Sigmoid colon (tissue), 7 donors: ENCODE results near the gene CBX2. TPM values are rescaled to one million over a fixed set of nuclear protein-coding genes. Genes with fewer than 3 reads are reported as not detected.

Experiments
- DNase-seq: peaks from one replicate; pipeline ENCODE4 v3.0.0-alpha.2; 2019
- H3K27ac ChIP-seq, 4 donors: fragments of 200-600 bp; sonication (generic); one replicate each; pipeline ENCODE4 v1.5.1; 2016 to 2019; ENCODE audit warnings: mild to moderate bottlenecking in 1 of 4
- H3K27me3 ChIP-seq, 3 donors: fragments of 200-600 bp; sonication (generic); one replicate each; pipeline ENCODE4 v1.5.1; 2019; ENCODE audit warnings: mild to moderate bottlenecking in 1 of 3
- H3K36me3 ChIP-seq, 4 donors: fragments of 200-600 bp; sonication (generic); one replicate each; pipeline ENCODE4 v1.5.1; 2016 to 2019
- H3K4me1 ChIP-seq, 4 donors: fragments of 200-600 bp; sonication (generic); one replicate each; pipeline ENCODE4 v1.5.1; 2017 to 2019
- H3K4me3 ChIP-seq, 4 donors: fragments of 200-600 bp; sonication (generic); one replicate each; pipeline ENCODE4 v1.5.1; 2017 to 2019; ENCODE audit warnings: mild to moderate bottlenecking in 2 of 4, moderate library complexity in 1 of 4
- H3K9me3 ChIP-seq, 4 donors: fragments of 200-600 bp in 3 of 4; sonication (generic) in 3 of 4; one replicate each; pipeline versions ENCODE4 v1.5.1 to v1.6.1; 2013 to 2019
- EP300 ChIP-seq, 4 donors: sonication (generic); formaldehyde crosslinking; IDR thresholded peaks; one replicate each; pipeline ENCODE4 v1.6.1; 2017; ENCODE audit warnings: antibody characterized with exemption in 4 of 4
- POLR2A ChIP-seq, 2 donors: fragments of 450-650 bp; IDR thresholded peaks; one replicate each; pipeline ENCODE4 v1.6.1; 2016; ENCODE audit warnings: antibody characterized with exemption in 2 of 2, mild to moderate bottlenecking in 2 of 2, moderate library complexity in 2 of 2
- POLR2AphosphoS5 ChIP-seq, 4 donors: sonication (generic); formaldehyde crosslinking; IDR thresholded peaks; one replicate each; pipeline ENCODE4 v1.6.1; 2017; ENCODE audit warnings: antibody characterized with exemption in 4 of 4
- WGBS, 2 donors: extraction: QIAGEN DNeasy Blood & Tissue Kit; methylation state at CpG; one replicate each; pipeline ENCODE4 v1.1.7; 2013; 5-methylcytosine and 5-hydroxymethylcytosine counted together
- intact Hi-C: fragments of 100-400 bp; cut with DNase I; formaldehyde crosslinking; loops from one replicate; pipeline ENCODE4 v1.15.1; 2023
- polyA plus RNA-seq, 3 donors: library from polyadenylated mRNA; stranded (reverse); fragments of 200-250 nt; gene quantifications; one replicate each; pipeline ENCODE4 v1.2.3, GENCODE V29; 2013
- total RNA-seq, 4 donors: library from RNA; depleted of rRNA; stranded (reverse); fragments of >200 nt; gene quantifications; one replicate each; pipeline ENCODE4 v1.1.0, GENCODE V29; 2016
- TF ChIP-seq, protein P1 (sequence below), 4 experiments: fragments of 450-650 bp in 3 of 4; fragments of 200-600 bp in 1 of 4; IDR thresholded peaks; one replicate each; pipeline ENCODE4 v1.5.1; 2016 to 2019; ENCODE audit warnings: antibody characterized with exemption in 4 of 4, mild to moderate bottlenecking in 3 of 4, moderate library complexity in 2 of 4
- donor health status: healthy with polysubstance abuse.
- donor health status: Bipolar disorder and iron deficiency.
- donor health status: healthy.

CBX2 gene
- total and polyA plus RNA-seq, 7 donors = under 0.01 to 2.0 (median 0.34) TPM; not detected in 1

DNA sequence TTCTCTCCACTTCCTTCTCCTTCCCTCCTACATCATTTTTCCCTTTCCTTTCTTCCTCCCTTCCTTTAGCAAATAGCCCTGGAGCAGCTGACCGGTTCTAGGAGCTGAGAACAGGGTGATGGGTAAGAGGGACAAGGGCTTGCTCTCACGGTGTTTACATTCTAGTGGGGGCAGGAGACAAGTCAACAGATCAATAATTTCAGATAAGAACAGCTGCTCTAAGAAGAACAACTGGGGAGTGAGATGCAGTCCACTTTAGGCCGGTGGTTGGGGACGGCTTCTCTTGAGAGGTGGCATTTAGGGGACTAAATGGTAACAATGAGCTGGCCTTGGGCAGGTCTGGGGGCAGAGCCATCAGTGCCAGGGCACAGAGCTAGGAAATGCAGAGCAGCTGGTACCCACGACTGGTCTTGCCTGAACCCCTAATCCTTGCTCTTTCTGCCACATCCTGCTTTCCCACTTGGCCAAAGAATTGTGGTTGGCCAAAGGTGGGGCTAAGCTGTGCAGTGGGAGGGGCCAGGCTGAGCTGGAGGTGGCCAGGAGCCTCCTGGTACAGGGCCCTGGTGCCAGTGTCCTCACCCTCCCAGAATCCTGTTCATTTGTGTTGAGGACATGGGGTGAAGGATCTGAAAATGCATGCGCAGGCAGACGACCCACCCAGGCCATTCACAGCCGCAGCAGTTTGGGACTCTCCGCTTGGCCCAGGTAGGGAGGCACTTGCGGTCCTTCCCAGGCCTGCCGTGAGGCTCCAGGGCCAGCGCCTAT is 43.6 kb downstream of the CBX2 start:
- TF ChIP-seq, protein P1, sequence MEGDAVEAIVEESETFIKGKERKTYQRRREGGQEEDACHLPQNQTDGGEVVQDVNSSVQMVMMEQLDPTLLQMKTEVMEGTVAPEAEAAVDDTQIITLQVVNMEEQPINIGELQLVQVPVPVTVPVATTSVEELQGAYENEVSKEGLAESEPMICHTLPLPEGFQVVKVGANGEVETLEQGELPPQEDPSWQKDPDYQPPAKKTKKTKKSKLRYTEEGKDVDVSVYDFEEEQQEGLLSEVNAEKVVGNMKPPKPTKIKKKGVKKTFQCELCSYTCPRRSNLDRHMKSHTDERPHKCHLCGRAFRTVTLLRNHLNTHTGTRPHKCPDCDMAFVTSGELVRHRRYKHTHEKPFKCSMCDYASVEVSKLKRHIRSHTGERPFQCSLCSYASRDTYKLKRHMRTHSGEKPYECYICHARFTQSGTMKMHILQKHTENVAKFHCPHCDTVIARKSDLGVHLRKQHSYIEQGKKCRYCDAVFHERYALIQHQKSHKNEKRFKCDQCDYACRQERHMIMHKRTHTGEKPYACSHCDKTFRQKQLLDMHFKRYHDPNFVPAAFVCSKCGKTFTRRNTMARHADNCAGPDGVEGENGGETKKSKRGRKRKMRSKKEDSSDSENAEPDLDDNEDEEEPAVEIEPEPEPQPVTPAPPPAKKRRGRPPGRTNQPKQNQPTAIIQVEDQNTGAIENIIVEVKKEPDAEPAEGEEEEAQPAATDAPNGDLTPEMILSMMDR (IDR thresholded peaks at IDR 0.05) = no peak
- TF ChIP-seq EP300 (IDR thresholded peaks at IDR 0.05) = no peak
- no peak for TF ChIP-seq POLR2A (IDR thresholded peaks at IDR 0.05)
- TF ChIP-seq POLR2AphosphoS5 (IDR thresholded peaks at IDR 0.05) = no peak
- 88 to 91% methylated on average over 12 of the region's 12 CpGs for WGBS, 2 donors
- intact Hi-C loops = no loop called here

DNA sequence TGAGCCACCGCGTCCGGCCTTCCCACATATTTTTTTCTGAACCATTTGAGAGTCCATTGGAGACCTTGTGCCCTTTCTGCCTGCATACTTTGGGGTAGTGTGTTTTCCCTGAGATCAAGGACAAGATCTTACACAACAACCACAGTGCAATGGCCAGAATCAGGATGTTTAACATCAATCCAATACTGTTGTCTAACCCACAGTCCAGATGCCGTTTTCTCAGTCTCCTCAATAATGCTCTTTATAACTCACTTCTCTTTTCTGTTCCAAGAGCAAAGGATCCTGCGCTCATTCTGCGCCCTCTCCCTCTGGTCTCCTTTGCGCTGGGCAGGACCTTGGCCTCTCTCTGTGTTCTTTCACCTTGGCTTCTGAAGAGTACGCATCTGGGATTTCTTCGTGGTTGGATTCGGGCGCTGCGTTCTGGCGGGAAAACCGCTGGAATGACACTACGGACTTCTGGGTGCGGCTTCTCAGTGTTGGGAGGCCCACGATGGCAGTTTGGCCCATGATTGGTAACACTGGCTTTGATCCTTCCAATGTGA is 44.7 kb downstream of the CBX2 start:
- no peak overlapping the region for H3K27ac ChIP-seq
- peaks cover 0 to 10% (median 3%) of the 10 kb centered on the region in 4 donors for H3K4me1 ChIP-seq
- H3K36me3 ChIP-seq = no peaks in the 10 kb centered on the region
- 94 to 95% methylated on average over 17 of the region's 17 CpGs for WGBS, 2 donors
- TF ChIP-seq EP300 (IDR thresholded peaks at IDR 0.05) = no peak
- TF ChIP-seq, protein P1 (IDR thresholded peaks at IDR 0.05) = no peak
- TF ChIP-seq POLR2A (IDR thresholded peaks at IDR 0.05) = no peak
- TF ChIP-seq POLR2AphosphoS5 (IDR thresholded peaks at IDR 0.05) = no peak
- H3K4me3 ChIP-seq = no peak overlapping the region
- peaks cover 0 to 21% (median 0%) of the 10 kb centered on the region in 3 donors for H3K27me3 ChIP-seq
- intact Hi-C loops = no loop called here
- DNase-seq = no peak
- H3K9me3 ChIP-seq = no peaks in the 10 kb centered on the region

More for the DNA sequence above, 43.6 kb downstream of the CBX2 start:
- no peak overlapping the region for H3K27ac ChIP-seq
- peaks cover 0 to 20% (median 4%) of the 10 kb centered on the region in 3 donors for H3K27me3 ChIP-seq
- DNase-seq = no peak
- H3K4me3 ChIP-seq = no peak overlapping the region
- H3K9me3 ChIP-seq = no peaks in the 10 kb centered on the region
- H3K36me3 ChIP-seq = no peaks in the 10 kb centered on the region
- H3K4me1 ChIP-seq = peaks cover 0 to 8% (median 3%) of the 10 kb centered on the region in 4 donors

DNA sequence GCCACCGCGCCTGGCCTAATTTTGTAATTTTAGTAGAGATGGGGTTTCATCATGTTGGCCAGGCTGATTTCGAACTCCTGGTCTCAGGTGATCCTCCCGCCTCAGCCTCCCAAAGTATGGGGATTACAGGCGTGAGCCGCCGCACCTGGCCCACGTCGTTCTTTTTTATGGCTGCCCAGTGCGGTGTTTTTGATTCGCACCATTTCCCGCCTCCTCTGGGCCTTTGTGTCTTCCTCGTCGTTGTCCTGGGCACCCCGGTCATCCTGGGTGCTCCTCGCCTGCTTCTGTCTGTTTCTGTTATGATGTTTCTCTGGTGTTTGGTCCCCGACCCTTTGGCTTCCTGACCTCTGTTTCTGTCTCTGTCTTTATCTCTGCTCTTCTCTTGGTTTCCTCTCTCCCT is 46.3 kb downstream of the CBX2 start:
- peaks cover 0 to 21% (median 0%) of the 10 kb centered on the region in 3 donors for H3K27me3 ChIP-seq
- no peaks in the 10 kb centered on the region for H3K36me3 ChIP-seq
- H3K9me3 ChIP-seq = no peaks in the 10 kb centered on the region
- no peak for DNase-seq
- H3K4me1 ChIP-seq = peaks cover 0 to 10% (median 3%) of the 10 kb centered on the region in 4 donors
- no peak overlapping the region for H3K4me3 ChIP-seq
- 93 to 95% methylated on average over 17 of the region's 17 CpGs for WGBS, 2 donors
- intact Hi-C loops = no loop called here
- no peak for TF ChIP-seq POLR2AphosphoS5 (IDR thresholded peaks at IDR 0.05)
- TF ChIP-seq, protein P1 (IDR thresholded peaks at IDR 0.05) = no peak
- no peak for TF ChIP-seq POLR2A (IDR thresholded peaks at IDR 0.05)
- TF ChIP-seq EP300 (IDR thresholded peaks at IDR 0.05) = no peak
- H3K27ac ChIP-seq = no peak overlapping the region

- 70 to 81% methylated on average over 6 of the region's 6 CpGs for WGBS, 2 donors
- Histone ChIP-seq H3K36me3 (no peaks in the 10 kb centered on the region), H3K9me3 (no peaks in the 10 kb centered on the region), H3K4me1 (peaks cover 0 to 10% (median 3%) of the 10 kb centered on the region in 4 donors), H3K27ac (no peak overlapping the region), H3K27me3 (peaks cover 0 to 21% (median 0%) of the 10 kb centered on the region in 3 donors), H3K4me3 (no peak overlapping the region)
- no peak for TF ChIP-seq POLR2AphosphoS5 (IDR thresholded peaks at IDR 0.05)
- TF ChIP-seq, protein P1 (IDR thresholded peaks at IDR 0.05) = no peak
- TF ChIP-seq EP300 (IDR thresholded peaks at IDR 0.05) = no peak
- no peak for TF ChIP-seq POLR2A (IDR thresholded peaks at IDR 0.05)
- intact Hi-C loops = no loop called here
- DNase-seq = no peak
Observed at GRCh38 chr17:79824893-79825579, 47.1 kb downstream of the CBX2 start.
